Stomach (tissue), 9 donors: ENCODE results near the gene PMF1. TPM values are rescaled to one million over a fixed set of nuclear protein-coding genes. Genes with fewer than 3 reads are reported as not detected.
A peak's percentile ranks its signal among the peaks of the same experiment; 100 is the strongest.

Experiments used
- DNase-seq, 2 donors: peaks; one replicate each; pipeline versions ENCODE4 v3.0.0 to v3.0.0-alpha.2; 2013 to 2019
- H3K27ac ChIP-seq, 5 donors: fragments of 200-600 bp in 4 of 5; sonication (generic) in 4 of 5; one replicate each; pipeline ENCODE4 v1.5.1; 2013 to 2019; ENCODE audit warnings: mild to moderate bottlenecking in 1 of 5, moderate library complexity in 1 of 5
- H3K27me3 ChIP-seq, 3 donors: fragments of 200-600 bp; sonication (generic); one replicate each; pipeline ENCODE4 v1.5.1; 2017 to 2019; ENCODE audit warnings: mixed run types in 1 of 3
- H3K36me3 ChIP-seq, 4 donors: fragments of 200-600 bp; sonication (generic); 1 replicate in 3 of 4; 2 replicates in 1 of 4; pipeline ENCODE4 v1.5.1; 2016 to 2019
- H3K4me1 ChIP-seq, 4 donors: fragments of 200-600 bp; sonication (generic); one replicate each; pipeline ENCODE4 v1.5.1; 2016 to 2019
- H3K4me3 ChIP-seq, 4 donors: fragments of 200-600 bp; sonication (generic) in 3 of 4; one replicate each; pipeline ENCODE4 v1.5.1; 2016 to 2019; ENCODE audit warnings: mild to moderate bottlenecking in 1 of 4
- H3K9me3 ChIP-seq, 4 donors: fragments of 200-600 bp; sonication (generic); one replicate each; pipeline ENCODE4 v1.5.1; 2016 to 2019
- EP300 ChIP-seq: sonication (generic); formaldehyde crosslinking; IDR thresholded peaks from one replicate; pipeline ENCODE4 v1.6.1; 2017; ENCODE audit warnings: antibody characterized with exemption
- POLR2A ChIP-seq, 4 donors: fragments of 450-650 bp; IDR thresholded peaks; one replicate each; pipeline ENCODE4 v1.6.1; 2016; ENCODE audit warnings: antibody characterized with exemption in 4 of 4, control low read depth in 2 of 4, mild to moderate bottlenecking in 1 of 4, moderate library complexity in 1 of 4
- POLR2AphosphoS5 ChIP-seq, 3 donors: sonication (generic); formaldehyde crosslinking; IDR thresholded peaks; one replicate each; pipeline ENCODE4 v1.6.1; 2016; ENCODE audit warnings: antibody characterized with exemption in 3 of 3
- WGBS, 5 donors: extraction: QIAGEN DNeasy Blood & Tissue Kit in 3 of 5; methylation state at CpG; one replicate each; pipeline versions ENCODE4 v1.1.5 to v1.1.7; 2013 to 2018; 5-methylcytosine and 5-hydroxymethylcytosine counted together
- intact Hi-C: fragments of 100-400 bp; cut with DNase I; formaldehyde crosslinking; loops from one replicate; pipeline ENCODE4 v1.15.1; 2023; ENCODE audit warnings: low total_unique reads
- polyA plus RNA-seq, 3 donors: library from polyadenylated mRNA; stranded (reverse); fragments of 200-250 nt; gene quantifications; one replicate each; pipeline ENCODE4 v1.2.3, GENCODE V29; 2013
- total RNA-seq, 5 donors: library from RNA; depleted of rRNA; stranded (reverse); fragments of >200 nt; gene quantifications; one replicate each; pipeline versions ENCODE4 v1.1.0 to v1.2.3, GENCODE V29; 2014 to 2016
- TF ChIP-seq, protein P1 (sequence below), 7 experiments: fragments of 450-650 bp in 4 of 7; fragments of 200-600 bp in 3 of 7; sonication (generic) in 3 of 7; IDR thresholded peaks; one replicate each; pipeline ENCODE4 v1.5.1; 2016 to 2019; ENCODE audit warnings: antibody characterized with exemption in 7 of 7, control low read depth in 2 of 7, mild to moderate bottlenecking in 1 of 7
- donor health status: healthy with polysubstance abuse.
- donor health status: Bipolar disorder and iron deficiency.
- donor health status: healthy.

The PMF1 gene
- total and polyA plus RNA-seq, 8 donors = 5.3 to 73.5 (median 44.0) TPM

DNA sequence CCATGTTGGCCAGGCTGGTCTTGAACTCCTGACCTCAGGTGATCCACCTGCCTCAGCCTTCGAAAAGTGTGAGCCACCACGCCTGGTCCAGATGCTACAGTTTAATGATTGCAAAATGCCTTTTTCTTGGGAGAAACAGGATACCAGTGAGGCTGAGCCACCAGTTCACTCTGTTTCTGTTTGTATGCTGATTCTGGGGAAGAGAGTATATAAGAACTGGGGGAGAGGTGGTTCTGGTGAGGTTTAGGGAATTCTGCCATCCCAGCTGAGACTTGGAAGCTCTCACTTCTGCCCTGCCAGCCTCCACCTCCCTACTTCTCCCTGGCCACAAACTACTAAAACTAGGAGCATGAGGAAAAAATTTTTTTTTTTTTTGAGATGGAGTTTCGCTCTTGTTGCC lies 8.1 kb upstream of the PMF1 start:
- no peaks in the 10 kb centered on the region for H3K27me3 ChIP-seq
- TF ChIP-seq POLR2A (IDR thresholded peaks at IDR 0.05) (no peak), POLR2AphosphoS5 (IDR thresholded peaks at IDR 0.05) (no peak), EP300 (no peak)
- TF ChIP-seq, protein P1, sequence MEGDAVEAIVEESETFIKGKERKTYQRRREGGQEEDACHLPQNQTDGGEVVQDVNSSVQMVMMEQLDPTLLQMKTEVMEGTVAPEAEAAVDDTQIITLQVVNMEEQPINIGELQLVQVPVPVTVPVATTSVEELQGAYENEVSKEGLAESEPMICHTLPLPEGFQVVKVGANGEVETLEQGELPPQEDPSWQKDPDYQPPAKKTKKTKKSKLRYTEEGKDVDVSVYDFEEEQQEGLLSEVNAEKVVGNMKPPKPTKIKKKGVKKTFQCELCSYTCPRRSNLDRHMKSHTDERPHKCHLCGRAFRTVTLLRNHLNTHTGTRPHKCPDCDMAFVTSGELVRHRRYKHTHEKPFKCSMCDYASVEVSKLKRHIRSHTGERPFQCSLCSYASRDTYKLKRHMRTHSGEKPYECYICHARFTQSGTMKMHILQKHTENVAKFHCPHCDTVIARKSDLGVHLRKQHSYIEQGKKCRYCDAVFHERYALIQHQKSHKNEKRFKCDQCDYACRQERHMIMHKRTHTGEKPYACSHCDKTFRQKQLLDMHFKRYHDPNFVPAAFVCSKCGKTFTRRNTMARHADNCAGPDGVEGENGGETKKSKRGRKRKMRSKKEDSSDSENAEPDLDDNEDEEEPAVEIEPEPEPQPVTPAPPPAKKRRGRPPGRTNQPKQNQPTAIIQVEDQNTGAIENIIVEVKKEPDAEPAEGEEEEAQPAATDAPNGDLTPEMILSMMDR (IDR thresholded peaks at IDR 0.05) = no peak
- H3K27ac ChIP-seq = no peak overlapping the region
- H3K36me3 ChIP-seq = peaks cover 26 to 99% (median 93%) of the 10 kb centered on the region in 4 donors
- H3K4me1 ChIP-seq = peaks cover 0 to 48% (median 7%) of the 10 kb centered on the region in 4 donors
- DNase-seq = no peak
- 85 to 96% (median 95%) methylated on average over 3 of the region's 3 CpGs for WGBS, 5 donors
- H3K4me3 ChIP-seq = no peak overlapping the region
- H3K9me3 ChIP-seq = no peaks in the 10 kb centered on the region
- intact Hi-C loops = no loop called here

DNA sequence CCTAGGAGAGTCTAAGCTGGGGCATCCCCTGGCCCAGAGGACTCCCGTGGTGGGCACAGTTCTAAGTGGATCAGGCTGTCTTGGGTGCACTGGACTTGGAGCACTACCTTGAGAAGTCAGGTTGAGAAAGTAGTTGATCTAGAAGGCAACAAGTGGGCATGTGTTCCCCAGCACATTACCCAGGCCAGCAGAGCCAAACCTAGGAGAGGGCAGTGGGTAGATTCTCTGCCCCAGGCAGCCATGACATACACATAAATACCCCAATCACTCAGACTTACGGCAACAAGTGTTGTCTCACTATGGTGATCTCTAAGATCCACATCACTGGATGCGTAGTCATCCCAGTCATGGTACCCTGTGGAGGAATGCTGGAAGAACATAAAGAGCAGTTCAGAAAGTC lies 1.6 kb upstream of the PMF1 start:
- Histone ChIP-seq H3K27me3 (no peaks in the 10 kb centered on the region), H3K27ac (no peak overlapping the region), H3K36me3 (peaks cover 21 to 66% (median 55%) of the 10 kb centered on the region in 4 donors), H3K4me3 (no peak overlapping the region), H3K9me3 (no peaks in the 10 kb centered on the region), H3K4me1 (peaks cover 18 to 36% (median 27%) of the 10 kb centered on the region in 4 donors)
- DNase-seq = no peak
- intact Hi-C loops = no loop called here
- TF ChIP-seq POLR2A (IDR thresholded peaks at IDR 0.05) (no peak), POLR2AphosphoS5 (IDR thresholded peaks at IDR 0.05) (no peak), EP300 (no peak)
- TF ChIP-seq, protein P1 (IDR thresholded peaks at IDR 0.05) = no peak
- 92 to 100% (median 97%) methylated on average over 2 to 3 of the region's 3 CpGs for WGBS, 5 donors

DNA sequence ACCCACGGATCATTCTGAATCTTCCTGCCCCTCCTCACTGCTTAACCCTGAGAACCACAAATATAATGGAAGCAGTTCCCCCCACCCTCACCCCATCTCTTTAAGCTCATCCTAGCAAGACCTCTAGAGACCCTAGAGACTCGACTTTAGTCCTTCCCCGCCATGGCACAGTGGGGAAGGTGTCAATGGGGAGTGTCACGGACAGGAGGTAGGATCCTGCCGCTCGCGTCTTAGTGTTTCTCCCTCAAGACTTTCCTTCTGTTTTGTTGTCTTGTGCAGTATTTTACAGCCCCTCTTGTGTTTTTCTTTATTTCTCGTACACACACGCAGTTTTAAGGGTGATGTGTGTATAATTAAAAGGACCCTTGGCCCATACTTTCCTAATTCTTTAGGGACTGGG lies 677 bp upstream of the PMF1 start:
- Histone ChIP-seq H3K27ac (peak overlapping the region in 4 of 5 donors; percentile 94 to 97 (median 96)), H3K4me3 (peak overlapping the region; percentile 55 to 71 (median 62)), H3K4me1 (peaks cover 18 to 39% (median 29%) of the 10 kb centered on the region in 4 donors), H3K9me3 (no peaks in the 10 kb centered on the region), H3K36me3 (peaks cover 13 to 58% (median 48%) of the 10 kb centered on the region in 4 donors), H3K27me3 (no peaks in the 10 kb centered on the region)
- TF ChIP-seq POLR2AphosphoS5 (IDR thresholded peaks at IDR 0.05) (no peak), POLR2A (IDR thresholded peaks at IDR 0.05) (no peak), EP300 (no peak)
- TF ChIP-seq, protein P1 (IDR thresholded peaks at IDR 0.05) = no peak
- intact Hi-C loops = no loop called here
- no peak for DNase-seq
- WGBS, 5 donors = 79 to 84% (median 80%) methylated on average over 9 of the region's 9 CpGs

DNA sequence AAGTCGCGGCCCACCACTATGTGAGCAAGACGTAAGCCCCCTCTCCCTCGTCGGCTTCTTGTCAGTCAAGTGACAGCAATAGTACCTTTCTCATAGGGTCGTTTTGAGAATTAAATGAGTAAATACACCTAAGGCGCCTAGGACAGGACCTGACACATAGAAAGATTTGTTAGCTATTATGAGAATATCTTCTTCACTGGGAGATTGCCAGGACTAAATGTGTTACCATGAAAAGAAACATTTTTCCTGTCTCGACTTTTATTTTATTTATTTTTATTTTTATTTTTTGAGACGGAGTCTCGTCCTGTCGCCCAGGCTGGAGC lies 798 bp downstream of the PMF1 start:
- DNase-seq = no peak
- peak overlapping the region; percentile 55 to 71 (median 62) for H3K4me3 ChIP-seq
- H3K4me1 ChIP-seq = peaks cover 27 to 54% (median 42%) of the 10 kb centered on the region in 4 donors
- no peaks in the 10 kb centered on the region for H3K9me3 ChIP-seq
- TF ChIP-seq, protein P1 (IDR thresholded peaks at IDR 0.05) = no peak
- no peak for TF ChIP-seq POLR2A (IDR thresholded peaks at IDR 0.05)
- TF ChIP-seq POLR2AphosphoS5 (IDR thresholded peaks at IDR 0.05) = no peak
- no peak for TF ChIP-seq EP300
- WGBS, 5 donors = 16 to 20% (median 19%) methylated on average over 11 of the region's 11 CpGs
- H3K27me3 ChIP-seq = no peaks in the 10 kb centered on the region
- H3K36me3 ChIP-seq = peaks cover 8 to 43% (median 33%) of the 10 kb centered on the region in 4 donors
- peak overlapping the region; percentile 91 to 97 (median 96) for H3K27ac ChIP-seq
- intact Hi-C loops = no loop called here
